HG02981 (cell line): Measurements from ENCODE around the gene SLIT1.

Experiments
- ATAC-seq: cut with Tn5 transposase; IDR thresholded peaks from one replicate; pipeline ENCODE4 v1.9.1; 2021; ENCODE audit warnings: mild to moderate bottlenecking, moderate library complexity; ENCODE audit not compliant: unreplicated experiment

The SLIT1 gene

GRCh38 chr10:97010695-97011206 is 175.0 kb downstream of the SLIT1 start:
- ATAC-seq = no peak

- no peak for ATAC-seq
Measured at GRCh38 chr10:97007417-97007816, 178.3 kb downstream of the SLIT1 start.

- no peak for ATAC-seq
Measured at GRCh38 chr10:97006364-97006763, 179.4 kb downstream of the SLIT1 start.

GRCh38 chr10:97005349-97005748 is 180.4 kb downstream of the SLIT1 start:
- ATAC-seq = no peak

- ATAC-seq = no peak
Measured at GRCh38 chr10:97004591-97004990, 181.2 kb downstream of the SLIT1 start.

GRCh38 chr10:97003804-97004201 is 182.0 kb downstream of the SLIT1 start:
- ATAC-seq = no peak

GRCh38 chr10:97003151-97003803 is 182.5 kb downstream of the SLIT1 start:
- ATAC-seq = no peak

GRCh38 chr10:97002670-97003069 is 183.1 kb downstream of the SLIT1 start:
- no peak for ATAC-seq

- no peak for ATAC-seq
Measured at GRCh38 chr10:97001183-97001991, 184.4 kb downstream of the SLIT1 start.

GRCh38 chr10:97000487-97001182 is 185.1 kb downstream of the SLIT1 start:
- no peak for ATAC-seq

GRCh38 chr10:96999987-97000386 is 185.8 kb downstream of the SLIT1 start:
- ATAC-seq = no peak

GRCh38 chr10:96999337-96999736 is 186.4 kb downstream of the SLIT1 start:
- ATAC-seq = no peak

GRCh38 chr10:96998329-96998888 is 187.3 kb downstream of the SLIT1 start:
- no peak for ATAC-seq

- no peak for ATAC-seq
Measured at GRCh38 chr10:96996275-96996965, 189.3 kb downstream of the SLIT1 start.

GRCh38 chr10:96995851-96996250 is 189.9 kb downstream of the SLIT1 start:
- no peak for ATAC-seq

- peak; percentile 70 for ATAC-seq
Measured at GRCh38 chr10:96992721-96993120, 193.0 kb downstream of the SLIT1 start.

- ATAC-seq = no peak
Measured at GRCh38 chr10:96991313-96991841, 194.4 kb downstream of the SLIT1 start.

- ATAC-seq = no peak
Measured at GRCh38 chr10:96988426-96988825, 197.3 kb downstream of the SLIT1 start.

GRCh38 chr10:96987842-96988175 is 197.9 kb downstream of the SLIT1 start:
- no peak for ATAC-seq

- no peak for ATAC-seq
Measured at GRCh38 chr10:96987141-96987841, 198.5 kb downstream of the SLIT1 start.
